Liver (tissue), 3 donors: ENCODE measurements around the gene NRG3.

ENCODE experiments used
- CTCF ChIP-seq: fragments of 150-350 bp; IDR thresholded peaks from 2 replicates; pipeline ENCODE4 v1.5.1; 2017; ENCODE audit warnings: improper control_type of control experiment, low read depth, low read length; ENCODE audit not compliant: missing input control
- GABPA ChIP-seq, 2 donors: IDR thresholded peaks in 1 of 2; conservative IDR thresholded peaks in 1 of 2; 2 replicates each; pipeline ENCODE4 v1.6.1; 2016; ENCODE audit warnings: antibody characterized with exemption in 2 of 2, mild to moderate bottlenecking in 1 of 2, moderate library complexity in 1 of 2
- REST ChIP-seq: IDR thresholded peaks from 2 replicates; pipeline ENCODE4 v1.6.1; 2016; ENCODE audit warnings: antibody characterized with exemption, mild to moderate bottlenecking
- TAF1 ChIP-seq: conservative IDR thresholded peaks from 2 replicates; pipeline ENCODE4 v1.6.1; 2016; ENCODE audit warnings: antibody characterized with exemption, mild to moderate bottlenecking
- donor health status: healthy.
- donor health status: healthy.

GRCh38 chr10:82680608-82681007, 805.6 kb downstream of the NRG3 start:
- TF ChIP-seq CTCF (no peak), GABPA (IDR thresholded peaks at IDR 0.05 in 1 of 2, conservative IDR thresholded peaks at IDR 0.05 in 1 of 2) (no peak), TAF1 (no peak), REST (no peak)
